Subcutaneous adipose tissue (tissue), 4 donors: ENCODE data around the gene C11orf71. TPM values are rescaled to one million over a fixed set of nuclear protein-coding genes. Genes with fewer than 3 reads are reported as not detected.

Experiments used
- CTCF ChIP-seq: fragments of 450-650 bp; IDR thresholded peaks from one replicate; pipeline ENCODE4 v1.5.1; 2016; ENCODE audit warnings: low read depth, mild to moderate bottlenecking, control low read depth, antibody characterized with exemption, moderate library complexity
- total RNA-seq, 4 donors: library from RNA; depleted of rRNA; stranded (reverse); fragments of >200 nt; gene quantifications; one replicate each; pipeline ENCODE4 v1.1.0, GENCODE V29; 2016

C11orf71 gene
- total RNA-seq, 4 donors from 2014 or later, result 4.4 to 12.6 (median 9.2) TPM

- no peak for TF ChIP-seq CTCF
Observed at GRCh38 chr11:114399490-114400215, 658 bp downstream of the C11orf71 start.

- TF ChIP-seq CTCF, result no peak
Observed at GRCh38 chr11:114398303-114398920, 1.9 kb downstream of the C11orf71 start.

GRCh38 chr11:114397349-114397982 is 2.8 kb downstream of the C11orf71 start:
- TF ChIP-seq CTCF, result no peak

GRCh38 chr11:114396916-114397315 is 3.4 kb downstream of the C11orf71 start:
- no peak for TF ChIP-seq CTCF

GRCh38 chr11:114395736-114396135 is 4.6 kb downstream of the C11orf71 start:
- TF ChIP-seq CTCF, result no peak

GRCh38 chr11:114392735-114393667 is 7.3 kb downstream of the C11orf71 start:
- TF ChIP-seq CTCF, result no peak

GRCh38 chr11:114386545-114386944 is 13.8 kb downstream of the C11orf71 start:
- TF ChIP-seq CTCF, result no peak
